Thyroid gland (tissue), 4 donors: ENCODE measurements around the gene RHEX. TPM values are rescaled to one million over a fixed set of nuclear protein-coding genes. Genes with fewer than 3 reads are reported as not detected.
A peak's percentile ranks its signal among the peaks of the same experiment; 100 is the strongest.

Source experiments
- DNase-seq, 2 donors: peaks; one replicate each; pipeline ENCODE4 v3.0.0-alpha.2; 2019
- H3K27ac ChIP-seq, 3 donors: fragments of 200-600 bp; sonication (generic); 1 replicate in 2 of 3; 2 replicates in 1 of 3; pipeline ENCODE4 v1.5.1; 2016 to 2019; ENCODE audit warnings: mild to moderate bottlenecking in 1 of 3, moderate library complexity in 1 of 3
- H3K27me3 ChIP-seq: fragments of 200-600 bp; sonication (generic); one replicate; pipeline ENCODE4 v1.5.1; 2019
- H3K36me3 ChIP-seq, 2 donors: fragments of 200-600 bp; sonication (generic); one replicate each; pipeline ENCODE4 v1.5.1; 2016 to 2019
- H3K4me1 ChIP-seq, 2 donors: fragments of 200-600 bp; sonication (generic); one replicate each; pipeline ENCODE4 v1.5.1; 2017 to 2019
- H3K4me3 ChIP-seq, 3 donors: fragments of 200-600 bp; sonication (generic); replicated peaks in 1 of 3; 1 replicate in 2 of 3; 2 replicates in 1 of 3; pipeline ENCODE4 v1.5.1; 2016; ENCODE audit warnings: mild to moderate bottlenecking in 1 of 3
- H3K9me3 ChIP-seq: fragments of 200-600 bp; sonication (generic); one replicate; pipeline ENCODE4 v1.5.1; 2017
- POLR2A ChIP-seq, 2 donors: fragments of 450-650 bp; IDR thresholded peaks; one replicate each; pipeline ENCODE4 v1.6.1; 2017; ENCODE audit warnings: antibody characterized with exemption in 2 of 2, mild to moderate bottlenecking in 2 of 2, moderate library complexity in 1 of 2
- WGBS, 2 donors: methylation state at CpG; one replicate each; pipeline ENCODE4 v1.1.5; 2017; 5-methylcytosine and 5-hydroxymethylcytosine counted together
- intact Hi-C: fragments of 100-400 bp; cut with DNase I; formaldehyde crosslinking; loops from one replicate; pipeline ENCODE4 v1.15.1; 2023
- total RNA-seq, 4 donors: library from RNA; depleted of rRNA; stranded (reverse); fragments of >200 nt; gene quantifications; one replicate each; pipeline ENCODE4 v1.2.3, GENCODE V29; 2016
- TF ChIP-seq, protein P1 (sequence below), 6 experiments: fragments of 200-600 bp in 3 of 6; fragments of 450-650 bp in 3 of 6; sonication (generic) in 3 of 6; IDR thresholded peaks; one replicate each; pipeline ENCODE4 v1.5.1; 2016 to 2019; ENCODE audit warnings: antibody characterized with exemption in 6 of 6, mild to moderate bottlenecking in 2 of 6, inconsistent platforms in 1 of 6, moderate library complexity in 1 of 6

Gene RHEX
- total RNA-seq, 4 donors from 2014 or later = 1.2 to 1.7 (median 1.6) TPM

DNA sequence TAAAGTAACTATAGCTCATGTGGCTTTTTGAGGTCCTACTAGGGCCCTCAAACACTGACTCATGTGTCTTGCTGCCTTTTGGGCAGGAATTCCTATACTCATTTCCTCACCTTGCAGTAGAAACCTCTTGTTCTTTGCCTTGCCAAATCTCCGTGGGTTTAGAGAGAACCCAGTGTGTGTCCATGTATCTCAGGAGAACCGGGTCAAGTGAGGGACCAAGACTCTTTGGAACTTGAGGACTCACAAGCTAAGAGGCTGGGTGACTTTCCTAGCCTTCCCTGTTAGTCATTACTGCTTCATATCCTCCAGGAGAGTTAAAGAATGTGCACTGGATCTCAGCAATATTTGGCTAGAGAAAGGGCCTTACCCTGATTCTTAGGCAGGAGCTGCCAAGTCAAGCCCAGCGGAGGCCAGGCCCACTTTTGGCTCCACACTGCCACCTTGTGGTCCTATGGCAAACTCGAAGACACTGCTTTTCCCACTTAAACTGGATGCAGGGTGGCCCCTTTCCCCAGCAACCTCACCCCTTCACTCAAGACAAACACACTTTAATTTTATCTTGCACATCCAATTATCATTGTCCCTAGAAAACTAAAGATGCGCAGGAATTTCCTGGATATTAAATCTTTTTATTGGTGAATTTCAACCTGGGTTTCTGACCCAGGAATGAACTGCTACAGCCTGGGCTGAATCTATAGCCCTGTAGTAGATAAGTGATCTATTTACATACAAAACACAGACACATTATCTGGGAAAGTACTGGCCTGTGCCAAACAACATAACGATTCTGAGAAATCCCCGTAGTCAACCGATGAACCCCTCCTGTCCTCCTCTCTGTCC lies 53.6 kb downstream of the RHEX start:
- no peaks in the 10 kb centered on the region for H3K9me3 ChIP-seq
- intact Hi-C loops = loop anchor here (5.0 to 10.0 kb wide), 3 partner anchors 72 to 312 kb away; no protein-coding TSS in a partner anchor
- no peak for TF ChIP-seq POLR2A (IDR thresholded peaks at IDR 0.05)
- TF ChIP-seq, protein P1, sequence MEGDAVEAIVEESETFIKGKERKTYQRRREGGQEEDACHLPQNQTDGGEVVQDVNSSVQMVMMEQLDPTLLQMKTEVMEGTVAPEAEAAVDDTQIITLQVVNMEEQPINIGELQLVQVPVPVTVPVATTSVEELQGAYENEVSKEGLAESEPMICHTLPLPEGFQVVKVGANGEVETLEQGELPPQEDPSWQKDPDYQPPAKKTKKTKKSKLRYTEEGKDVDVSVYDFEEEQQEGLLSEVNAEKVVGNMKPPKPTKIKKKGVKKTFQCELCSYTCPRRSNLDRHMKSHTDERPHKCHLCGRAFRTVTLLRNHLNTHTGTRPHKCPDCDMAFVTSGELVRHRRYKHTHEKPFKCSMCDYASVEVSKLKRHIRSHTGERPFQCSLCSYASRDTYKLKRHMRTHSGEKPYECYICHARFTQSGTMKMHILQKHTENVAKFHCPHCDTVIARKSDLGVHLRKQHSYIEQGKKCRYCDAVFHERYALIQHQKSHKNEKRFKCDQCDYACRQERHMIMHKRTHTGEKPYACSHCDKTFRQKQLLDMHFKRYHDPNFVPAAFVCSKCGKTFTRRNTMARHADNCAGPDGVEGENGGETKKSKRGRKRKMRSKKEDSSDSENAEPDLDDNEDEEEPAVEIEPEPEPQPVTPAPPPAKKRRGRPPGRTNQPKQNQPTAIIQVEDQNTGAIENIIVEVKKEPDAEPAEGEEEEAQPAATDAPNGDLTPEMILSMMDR (IDR thresholded peaks at IDR 0.05) = peak; percentile 56 to 95 (median 86)
- WGBS, 2 donors = 30 to 31% methylated on average over 8 of the region's 8 CpGs
- no peaks in the 10 kb centered on the region for H3K27me3 ChIP-seq
- H3K27ac ChIP-seq = peak overlapping the region; percentile 5 to 65 (median 51)
- peak; percentile 86 to 90 for DNase-seq
- H3K4me1 ChIP-seq = peaks cover 0 to 6% of the 10 kb centered on the region in 2 donors
- no peak overlapping the region for H3K4me3 ChIP-seq
- no peaks in the 10 kb centered on the region for H3K36me3 ChIP-seq

DNA sequence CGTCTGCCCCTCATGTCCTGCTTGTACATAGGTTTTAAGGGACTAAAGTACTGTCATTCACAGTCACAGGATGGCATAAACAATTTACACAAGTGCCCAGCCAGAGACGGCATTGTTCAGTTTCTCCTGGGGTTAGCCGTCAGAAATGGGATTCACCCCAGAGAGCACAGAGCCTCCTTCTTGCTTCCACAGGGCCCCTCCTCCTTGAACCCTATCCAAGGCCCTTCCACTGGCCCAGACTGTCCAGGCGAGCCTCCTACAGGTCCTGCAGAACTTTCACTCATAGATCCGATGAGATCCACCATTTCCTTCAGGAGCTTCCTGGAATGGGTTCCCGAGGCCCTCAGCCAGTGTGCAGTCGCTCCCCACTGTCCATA lies 54.2 kb downstream of the RHEX start:
- Histone ChIP-seq H3K4me1 (peaks cover 0 to 6% of the 10 kb centered on the region in 2 donors), H3K36me3 (no peaks in the 10 kb centered on the region), H3K27ac (no peak overlapping the region), H3K27me3 (no peaks in the 10 kb centered on the region), H3K4me3 (no peak overlapping the region), H3K9me3 (no peaks in the 10 kb centered on the region)
- no peak for DNase-seq
- 49 to 65% methylated on average over 6 to 7 of the region's 7 CpGs for WGBS, 2 donors
- TF ChIP-seq, protein P1 (IDR thresholded peaks at IDR 0.05) = no peak
- no peak for TF ChIP-seq POLR2A (IDR thresholded peaks at IDR 0.05)
- intact Hi-C loops = loop anchor here (5.0 to 10.0 kb wide), 3 partner anchors 72 to 312 kb away; no protein-coding TSS in a partner anchor

DNA sequence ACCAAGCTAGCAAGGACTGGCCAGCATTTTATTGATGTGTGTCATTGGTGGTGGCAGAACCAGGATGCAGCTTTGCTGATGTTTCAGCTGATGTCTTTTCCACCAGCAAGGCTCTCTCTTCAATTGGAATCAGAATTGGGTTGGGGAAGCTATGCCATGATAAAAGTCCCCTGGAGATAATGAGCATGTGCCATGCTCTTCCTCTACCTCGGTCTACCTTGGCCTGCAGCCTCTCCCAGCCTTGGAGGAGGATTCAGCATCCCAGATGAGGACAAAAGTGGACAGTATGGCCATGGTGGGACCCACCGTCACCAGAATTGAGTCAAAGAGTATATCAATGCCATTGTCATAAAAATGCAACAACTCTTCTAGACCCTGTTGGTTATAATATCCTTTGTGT lies 55.7 kb downstream of the RHEX start:
- no peak for DNase-seq
- H3K27me3 ChIP-seq = no peaks in the 10 kb centered on the region
- intact Hi-C loops = loop anchor here (2.0 to 10.0 kb wide), 4 partner anchors 74 to 314 kb away; no protein-coding TSS in a partner anchor

DNA sequence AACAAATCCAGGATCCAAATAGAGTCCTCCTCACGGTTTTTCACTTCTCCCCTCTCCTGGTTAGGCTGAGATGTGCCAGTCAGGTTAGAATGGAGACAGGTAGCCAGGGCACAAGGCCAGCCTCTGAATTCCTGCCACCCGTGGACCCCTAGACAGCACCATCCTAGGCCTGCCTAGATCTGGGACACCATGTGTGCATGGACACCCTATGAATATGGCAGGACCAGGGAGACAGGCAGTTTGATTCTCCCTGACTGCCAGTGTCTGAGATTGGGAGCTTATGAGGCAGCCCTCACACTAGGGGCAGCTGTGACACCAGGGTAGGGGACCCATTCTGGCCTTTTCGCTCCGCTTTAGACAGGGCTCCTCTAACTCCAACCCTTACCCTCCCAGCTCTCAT lies 56.7 kb downstream of the RHEX start:
- H3K27me3 ChIP-seq = no peaks in the 10 kb centered on the region
- no peaks in the 10 kb centered on the region for H3K9me3 ChIP-seq
- peaks cover 0 to 13% of the 10 kb centered on the region in 2 donors for H3K4me1 ChIP-seq
- no peak for DNase-seq
- TF ChIP-seq POLR2A (IDR thresholded peaks at IDR 0.05) = no peak
- TF ChIP-seq, protein P1 (IDR thresholded peaks at IDR 0.05) = no peak
- H3K36me3 ChIP-seq = no peaks in the 10 kb centered on the region
- no peak overlapping the region for H3K4me3 ChIP-seq
- 89 to 93% methylated on average over 4 of the region's 4 CpGs for WGBS, 2 donors
- H3K27ac ChIP-seq = no peak overlapping the region
- intact Hi-C loops = loop anchor here (2.0 to 10.0 kb wide), 4 partner anchors 75 to 315 kb away; no protein-coding TSS in a partner anchor

More for the DNA sequence above, 55.7 kb downstream of the RHEX start:
- Histone ChIP-seq H3K36me3 (no peaks in the 10 kb centered on the region), H3K9me3 (no peaks in the 10 kb centered on the region), H3K4me3 (no peak overlapping the region), H3K27ac (no peak overlapping the region), H3K4me1 (peaks cover 0 to 13% of the 10 kb centered on the region in 2 donors)
- 91% methylated on average over 2 of the region's 2 CpGs for WGBS, 2 donors
- TF ChIP-seq, protein P1 (IDR thresholded peaks at IDR 0.05) = no peak
- no peak for TF ChIP-seq POLR2A (IDR thresholded peaks at IDR 0.05)

DNA sequence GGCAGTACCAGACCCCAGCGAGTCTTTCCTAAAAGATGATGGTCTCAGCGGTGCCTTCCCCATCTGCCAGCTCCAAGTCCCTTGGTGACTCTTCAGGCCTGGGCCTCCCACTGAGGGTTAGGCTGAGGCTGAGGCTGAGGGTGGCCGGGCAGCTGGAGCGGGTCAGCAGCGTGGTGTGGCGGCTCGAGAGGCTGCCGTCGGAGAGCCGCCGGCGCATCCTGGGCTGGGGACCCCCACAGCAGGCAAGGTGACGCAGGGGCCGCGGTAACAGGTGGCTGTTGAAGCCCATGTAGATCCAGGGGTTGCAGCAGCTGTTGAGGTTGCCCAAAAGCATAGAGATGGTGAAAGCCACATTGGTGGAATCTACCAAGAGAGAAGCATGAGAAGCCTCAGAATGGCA lies 57.2 kb downstream of the RHEX start:
- H3K36me3 ChIP-seq = no peaks in the 10 kb centered on the region
- DNase-seq = no peak
- WGBS, 2 donors = 97 to 99% methylated on average over 11 to 15 of the region's 15 CpGs
- H3K27me3 ChIP-seq = no peaks in the 10 kb centered on the region
- no peaks in the 10 kb centered on the region for H3K9me3 ChIP-seq
- H3K27ac ChIP-seq = no peak overlapping the region
- H3K4me3 ChIP-seq = no peak overlapping the region
- intact Hi-C loops = no loop called here
- no peak for TF ChIP-seq POLR2A (IDR thresholded peaks at IDR 0.05)
- TF ChIP-seq, protein P1 (IDR thresholded peaks at IDR 0.05) = no peak
- peaks cover 0 to 13% of the 10 kb centered on the region in 2 donors for H3K4me1 ChIP-seq
